GM10266 (cell line): ENCODE data around the gene CATSPERE.

Experiments used
- DNase-seq: peaks from one replicate; pipeline ENCODE4 v3.0.0; 2012; ENCODE audit errors: extremely low spot score
- TF ChIP-seq, protein P1 (sequence below): IDR thresholded peaks from 2 replicates; pipeline ENCODE4 v1.5.1; 2012; ENCODE audit warnings: mild to moderate bottlenecking, low read depth; ENCODE audit not compliant: control insufficient read depth, insufficient read depth; ENCODE audit errors: missing control alignments

CATSPERE gene

GRCh38 chr1:244583358-244583982 is 122.4 kb downstream of the CATSPERE start:
- no peak for DNase-seq
- TF ChIP-seq, protein P1, sequence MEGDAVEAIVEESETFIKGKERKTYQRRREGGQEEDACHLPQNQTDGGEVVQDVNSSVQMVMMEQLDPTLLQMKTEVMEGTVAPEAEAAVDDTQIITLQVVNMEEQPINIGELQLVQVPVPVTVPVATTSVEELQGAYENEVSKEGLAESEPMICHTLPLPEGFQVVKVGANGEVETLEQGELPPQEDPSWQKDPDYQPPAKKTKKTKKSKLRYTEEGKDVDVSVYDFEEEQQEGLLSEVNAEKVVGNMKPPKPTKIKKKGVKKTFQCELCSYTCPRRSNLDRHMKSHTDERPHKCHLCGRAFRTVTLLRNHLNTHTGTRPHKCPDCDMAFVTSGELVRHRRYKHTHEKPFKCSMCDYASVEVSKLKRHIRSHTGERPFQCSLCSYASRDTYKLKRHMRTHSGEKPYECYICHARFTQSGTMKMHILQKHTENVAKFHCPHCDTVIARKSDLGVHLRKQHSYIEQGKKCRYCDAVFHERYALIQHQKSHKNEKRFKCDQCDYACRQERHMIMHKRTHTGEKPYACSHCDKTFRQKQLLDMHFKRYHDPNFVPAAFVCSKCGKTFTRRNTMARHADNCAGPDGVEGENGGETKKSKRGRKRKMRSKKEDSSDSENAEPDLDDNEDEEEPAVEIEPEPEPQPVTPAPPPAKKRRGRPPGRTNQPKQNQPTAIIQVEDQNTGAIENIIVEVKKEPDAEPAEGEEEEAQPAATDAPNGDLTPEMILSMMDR, result no peak

GRCh38 chr1:244585867-244586266 is 124.8 kb downstream of the CATSPERE start:
- TF ChIP-seq, protein P1, result no peak
- DNase-seq, result no peak

DNA sequence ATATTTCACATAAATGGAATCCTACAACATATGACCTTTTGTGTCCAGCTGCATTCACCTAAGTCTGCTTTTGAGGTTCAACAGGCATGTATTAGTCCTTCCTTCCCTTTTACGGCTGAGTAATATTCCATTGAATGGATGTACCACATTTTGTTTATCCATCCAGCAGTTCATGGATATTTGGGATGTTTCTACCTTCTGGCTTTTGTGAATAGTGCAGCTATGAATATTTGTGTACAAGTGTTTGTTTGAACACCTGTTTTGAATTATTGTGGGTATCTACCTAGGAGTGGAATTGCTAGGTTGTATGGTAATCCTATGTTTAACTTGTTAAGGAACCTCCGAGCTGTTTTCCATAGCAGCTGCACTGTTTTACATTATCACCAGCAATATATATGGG is 129.6 kb downstream of the CATSPERE start:
- DNase-seq, result no peak
- TF ChIP-seq, protein P1, result no peak

DNA sequence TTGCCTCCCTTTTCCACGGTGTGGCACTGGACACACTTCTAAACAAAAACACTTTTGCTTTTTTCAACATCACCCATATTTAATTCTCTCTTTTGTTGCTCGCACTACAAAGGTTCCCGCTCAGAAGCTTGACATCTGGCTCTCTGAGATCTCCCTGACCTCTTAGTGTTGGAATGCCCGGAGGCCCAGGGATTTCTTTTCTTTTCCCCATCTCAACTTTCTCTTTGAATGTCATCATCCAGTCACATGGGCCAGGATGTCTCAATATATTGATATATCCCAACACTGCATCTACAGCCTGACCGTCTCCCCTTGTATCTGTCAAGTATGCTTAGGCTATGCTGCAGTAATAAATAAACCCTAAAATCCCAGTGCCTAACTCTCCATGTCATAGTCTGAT is 137.5 kb downstream of the CATSPERE start:
- no peak for DNase-seq
- TF ChIP-seq, protein P1, result no peak

DNA sequence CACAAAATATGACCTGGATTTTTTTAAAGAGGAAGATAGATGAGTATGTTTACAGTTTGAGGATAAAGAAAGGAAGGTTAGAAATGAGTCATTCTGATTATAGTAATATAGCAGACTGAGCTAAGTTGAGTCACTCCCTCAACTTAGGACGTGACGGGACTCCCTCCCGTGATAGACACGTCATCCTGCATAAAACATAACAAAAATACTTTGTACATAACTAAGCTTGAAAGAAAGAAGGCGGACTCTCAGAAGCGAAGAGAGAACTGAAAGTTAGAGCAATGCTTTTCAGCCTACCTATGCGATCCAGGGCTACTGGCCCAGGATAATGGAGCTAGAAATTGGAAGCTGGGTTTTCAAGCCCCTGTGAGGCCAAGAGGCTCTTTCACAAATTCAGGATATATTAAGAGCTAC is 138.9 kb downstream of the CATSPERE start:
- TF ChIP-seq, protein P1, result no peak
- peak; percentile 62 for DNase-seq

DNA sequence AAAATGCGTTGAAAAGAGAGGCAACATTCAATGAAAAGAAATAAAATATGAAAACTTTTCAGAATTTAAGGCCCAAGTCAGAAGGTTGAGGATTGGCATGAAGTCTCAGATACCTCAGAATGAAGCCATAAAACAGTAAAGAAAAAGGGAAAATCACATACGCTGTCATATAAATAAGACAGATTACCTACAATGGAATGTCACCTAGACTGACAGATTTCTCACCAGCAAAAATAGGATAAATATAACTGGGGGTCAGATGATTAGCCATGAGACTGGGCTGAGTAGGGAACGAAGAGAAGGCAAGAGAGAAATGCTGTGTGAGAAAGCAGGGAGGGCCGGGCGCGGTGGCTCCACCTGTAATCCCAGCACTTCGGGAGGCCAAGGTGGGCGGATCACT is 140.3 kb downstream of the CATSPERE start:
- TF ChIP-seq, protein P1, result no peak
- DNase-seq, result no peak

- TF ChIP-seq, protein P1, result peak; percentile 63
- peak; percentile 17 for DNase-seq
Observed at GRCh38 chr1:244603498-244603897, 142.4 kb downstream of the CATSPERE start.
